Thoracic aorta (tissue), 2 donors: ENCODE data around the gene PLAAT4. TPM values are rescaled to one million over a fixed set of nuclear protein-coding genes. Genes with fewer than 3 reads are reported as not detected.
"Not testable (repeated sequence)": the region's sequence is repeated elsewhere in the genome, so short reads cannot be mapped to it uniquely, and the experiment has no call there.

Experiments used
- ATAC-seq: fragments of 150-250 bp; one replicate; pipeline ENCODE4 v1.8.0; 2017; ENCODE audit warnings: low read depth; ENCODE audit not compliant: insufficient number of reproducible peaks, low FRiP score
- DNase-seq: peaks from one replicate; pipeline ENCODE4 v3.0.0-alpha.2; 2020; ENCODE audit warnings: low spot score
- H3K27ac ChIP-seq, 2 donors: fragments of 200-600 bp; sonication (generic); 1 replicate in 1 of 2; 2 replicates in 1 of 2; pipeline ENCODE4 v1.5.1; 2016; ENCODE audit warnings: mild to moderate bottlenecking in 2 of 2, moderate library complexity in 2 of 2
- H3K27me3 ChIP-seq: fragments of 200-600 bp; sonication (generic); replicated peaks from 2 replicates; pipeline ENCODE4 v1.6.0; 2016; ENCODE audit warnings: mild to moderate bottlenecking; ENCODE audit not compliant: insufficient read depth
- H3K36me3 ChIP-seq: fragments of 200-600 bp; sonication (generic); one replicate; pipeline ENCODE4 v1.5.1; 2016
- H3K4me1 ChIP-seq, 2 donors: fragments of 200-600 bp; sonication (generic); 1 replicate in 1 of 2; 2 replicates in 1 of 2; pipeline versions ENCODE4 v1.5.1 to v1.6.0; 2016; ENCODE audit warnings: low read depth in 2 of 2, mild to moderate bottlenecking in 1 of 2; ENCODE audit not compliant: control insufficient read depth in 1 of 2
- H3K4me3 ChIP-seq: fragments of 200-600 bp; sonication (generic); 2 replicates; pipeline ENCODE4 v1.5.1; 2016; ENCODE audit warnings: mild to moderate bottlenecking
- H3K9me3 ChIP-seq: fragments of 200-600 bp; sonication (generic); 2 replicates; pipeline ENCODE4 v1.5.1; 2016
- CTCF ChIP-seq: fragments of 200-600 bp; sonication (generic); IDR thresholded peaks from one replicate; pipeline ENCODE4 v1.5.1; 2019; ENCODE audit warnings: antibody characterized with exemption
- total RNA-seq, 2 donors: library from RNA; depleted of rRNA; stranded (reverse); fragments of >200 nt; gene quantifications; one replicate each; pipeline versions ENCODE4 v1.1.0 to v1.2.3, GENCODE V29; 2016

Gene PLAAT4
- total RNA-seq, 2 donors from 2014 or later: 19.2 to 20.4 TPM

GRCh38 chr11:63573881-63574855, 37.6 kb downstream of the PLAAT4 start:
- Histone ChIP-seq H3K36me3 (peaks cover 4% of the 10 kb centered on the region), H3K9me3 (no peaks in the 10 kb centered on the region), H3K27me3 (no peaks in the 10 kb centered on the region), H3K4me3 (peak overlapping the region; percentile 51), H3K4me1 (peaks cover 9 to 26% of the 10 kb centered on the region in 2 donors), H3K27ac (peak overlapping the region; percentile 46 to 51)
- DNase-seq (no peak), ATAC-seq (peak; percentile 51)
- no peak for TF ChIP-seq CTCF

- Histone ChIP-seq H3K27ac (peak overlapping the region; percentile 46 to 51), H3K4me1 (peaks cover 9 to 26% of the 10 kb centered on the region in 2 donors), H3K4me3 (peak overlapping the region; percentile 51), H3K9me3 (peaks cover 2% of the 10 kb centered on the region), H3K36me3 (peaks cover 7% of the 10 kb centered on the region), H3K27me3 (no peaks in the 10 kb centered on the region)
- no peak for TF ChIP-seq CTCF
- ATAC-seq (peak; percentile 57), DNase-seq (peak; percentile 6)
Measured at GRCh38 chr11:63574856-63575602, 38.4 kb downstream of the PLAAT4 start.

- Histone ChIP-seq H3K4me1 (peaks cover 9 to 25% of the 10 kb centered on the region in 2 donors), H3K36me3 (peaks cover 18% of the 10 kb centered on the region)
- not testable (repeated sequence) for H3K4me3 ChIP-seq, DNase-seq, ATAC-seq, H3K27ac ChIP-seq, H3K9me3 ChIP-seq, H3K27me3 ChIP-seq
Measured at GRCh38 chr11:63578882-63579281, 42.3 kb downstream of the PLAAT4 start.

GRCh38 chr11:63581224-63581623, 44.6 kb downstream of the PLAAT4 start:
- not testable (repeated sequence) for H3K27ac ChIP-seq, H3K9me3 ChIP-seq, H3K4me3 ChIP-seq, ATAC-seq, DNase-seq, H3K4me1 ChIP-seq, H3K27me3 ChIP-seq
- H3K36me3 ChIP-seq: peaks cover 23% of the 10 kb centered on the region

GRCh38 chr11:63583357-63583677, 46.7 kb downstream of the PLAAT4 start:
- Histone ChIP-seq H3K9me3 (peaks cover 4% of the 10 kb centered on the region), H3K27me3 (no peaks in the 10 kb centered on the region), H3K4me3 (no peak overlapping the region), H3K27ac (no peak overlapping the region), H3K4me1 (no peaks in the 10 kb centered on the region), H3K36me3 (peaks cover 24% of the 10 kb centered on the region)
- ATAC-seq (no peak), DNase-seq (no peak)
- no peak for TF ChIP-seq CTCF
